NCI-H1694 (cell line): Measurements from ENCODE around the gene CCNG1.
"Not testable (repeated sequence)": the region's sequence is repeated elsewhere in the genome, so short reads cannot be mapped to it uniquely, and the experiment has no call there.

Experiments
- DNase-seq: peaks from one replicate; lab custom pipeline; 2025; lab: John Stamatoyannopoulos, UW

Gene CCNG1

GRCh38 chr5:163437309-163438182, at the start of gene CCNG1:
TSS of gene CCNG1 (plus strand) at chr5:163437595. CDS start at chr5:163439257, 1,662 bp downstream.
- peak; percentile 86 for DNase-seq

- DNase-seq, result no peak
Observed at GRCh38 chr5:163395792-163396191, 41.6 kb upstream of the CCNG1 start.

- DNase-seq, result not testable (repeated sequence)
Observed at GRCh38 chr5:163396818-163397340, 40.5 kb upstream of the CCNG1 start.

GRCh38 chr5:163397354-163397753, 40.0 kb upstream of the CCNG1 start:
- DNase-seq, result no peak

- no peak for DNase-seq
Observed at GRCh38 chr5:163399923-163400322, 37.5 kb upstream of the CCNG1 start.

GRCh38 chr5:163401271-163401670, 36.1 kb upstream of the CCNG1 start:
- no peak for DNase-seq

- no peak for DNase-seq
Observed at GRCh38 chr5:163402007-163402406, 35.4 kb upstream of the CCNG1 start.

- no peak for DNase-seq
Observed at GRCh38 chr5:163404364-163405173, 32.8 kb upstream of the CCNG1 start.

- DNase-seq, result no peak
Observed at GRCh38 chr5:163407034-163407655, 30.2 kb upstream of the CCNG1 start.

- peak; percentile 56 for DNase-seq
Observed at GRCh38 chr5:163408311-163408923, 29.0 kb upstream of the CCNG1 start.

GRCh38 chr5:163409384-163409783, 28.0 kb upstream of the CCNG1 start:
- no peak for DNase-seq

- no peak for DNase-seq
Observed at GRCh38 chr5:163410505-163410904, 26.9 kb upstream of the CCNG1 start.

GRCh38 chr5:163415673-163416072, 21.7 kb upstream of the CCNG1 start:
- not testable (repeated sequence) for DNase-seq

GRCh38 chr5:163424836-163425235, 12.6 kb upstream of the CCNG1 start:
- no peak for DNase-seq

GRCh38 chr5:163426128-163426527, 11.3 kb upstream of the CCNG1 start:
- DNase-seq, result not testable (repeated sequence)

- no peak for DNase-seq
Observed at GRCh38 chr5:163432544-163432943, 4.9 kb upstream of the CCNG1 start.

- DNase-seq, result no peak
Observed at GRCh38 chr5:163433271-163433670, 4.1 kb upstream of the CCNG1 start.

- no peak for DNase-seq
Observed at GRCh38 chr5:163434401-163434866, 3.0 kb upstream of the CCNG1 start.

GRCh38 chr5:163436515-163436914, 880 bp upstream of the CCNG1 start:
- no peak for DNase-seq

GRCh38 chr5:163437011-163437308, 435 bp upstream of the CCNG1 start:
- DNase-seq, result no peak

GRCh38 chr5:163439092-163439425, 1.7 kb downstream of the CCNG1 start:
- no peak for DNase-seq

GRCh38 chr5:163440954-163441353, 3.6 kb downstream of the CCNG1 start:
- no peak for DNase-seq
